Measurements from ENCODE around the gene CPA5. TPM values are rescaled to one million over a fixed set of nuclear protein-coding genes. Genes with fewer than 3 reads are reported as not detected.

The CPA5 gene
- total RNA-seq, 2 donors from 2014 or later, result not detected

DNA sequence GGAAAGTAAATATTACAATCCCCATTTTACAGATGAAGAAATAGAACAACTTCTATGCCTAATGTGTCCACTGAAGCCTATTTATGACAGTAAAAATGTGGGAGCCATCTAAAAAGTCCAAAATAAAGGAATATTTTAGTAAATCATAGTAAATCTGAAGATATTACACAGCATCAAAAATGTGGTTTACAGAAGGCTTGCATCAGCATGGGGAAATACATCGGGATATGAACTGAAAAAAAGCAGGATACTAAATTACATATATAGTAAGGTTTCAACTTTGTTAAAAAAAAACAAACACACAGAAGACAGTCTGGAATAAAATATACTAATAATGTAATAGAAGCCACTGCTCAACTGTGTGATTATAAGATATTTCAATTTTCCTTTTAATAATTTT lies 56.5 kb downstream of the CPA5 start:
- DNase-seq (no peak), ATAC-seq (no peak)
- Histone ChIP-seq H3K27me3 (no peaks in the 10 kb centered on the region), H3K36me3 (replicated peaks in 1 of 2; ENCODE audit: insufficient read depth in 1 of 2, low read depth in 2 of 2) (no peaks in the 10 kb centered on the region), H3K4me1 (no peaks in the 10 kb centered on the region), H3K27ac (no peak overlapping the region), H3K4me3 (no peak overlapping the region), H3K9me3 (no peaks in the 10 kb centered on the region)
- TF ChIP-seq POLR2A (IDR thresholded peaks at IDR 0.05) (no peak), CTCF (IDR thresholded peaks at IDR 0.05) (no peak)
- intact Hi-C loops (cut with DNase I), result no loop called here
- 97 to 98% methylated on average over 1 of the region's 1 CpG for WGBS, 2 donors

DNA sequence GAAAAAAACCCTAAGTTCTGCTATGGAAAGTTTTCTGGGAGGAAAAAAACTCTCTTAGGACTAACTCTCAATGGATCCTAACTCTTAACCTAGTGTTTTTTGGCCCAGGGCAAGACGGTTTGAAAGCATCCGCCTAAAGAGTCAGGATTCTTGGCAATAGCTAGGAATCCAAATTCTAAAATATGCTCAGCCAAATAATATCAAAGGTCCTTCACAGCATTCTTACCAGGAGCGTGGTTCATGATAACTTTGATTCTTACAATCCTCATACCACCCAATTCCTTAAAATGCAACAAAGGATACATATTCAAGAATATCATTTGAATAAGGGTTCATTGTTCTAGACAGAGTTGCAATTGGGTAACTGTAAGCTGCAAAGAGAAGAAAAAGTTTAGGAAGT lies 57.0 kb downstream of the CPA5 start:
- 90 to 91% methylated on average over 3 of the region's 3 CpGs for WGBS, 2 donors
- Histone ChIP-seq H3K4me3 (no peak overlapping the region), H3K4me1 (no peaks in the 10 kb centered on the region), H3K27ac (no peak overlapping the region), H3K9me3 (no peaks in the 10 kb centered on the region), H3K27me3 (no peaks in the 10 kb centered on the region), H3K36me3 (replicated peaks in 1 of 2; ENCODE audit: insufficient read depth in 1 of 2, low read depth in 2 of 2) (no peaks in the 10 kb centered on the region)
- DNase-seq (no peak), ATAC-seq (no peak)
- intact Hi-C loops (cut with DNase I), result no loop called here
- TF ChIP-seq POLR2A (IDR thresholded peaks at IDR 0.05) (no peak), CTCF (IDR thresholded peaks at IDR 0.05) (no peak)

DNA sequence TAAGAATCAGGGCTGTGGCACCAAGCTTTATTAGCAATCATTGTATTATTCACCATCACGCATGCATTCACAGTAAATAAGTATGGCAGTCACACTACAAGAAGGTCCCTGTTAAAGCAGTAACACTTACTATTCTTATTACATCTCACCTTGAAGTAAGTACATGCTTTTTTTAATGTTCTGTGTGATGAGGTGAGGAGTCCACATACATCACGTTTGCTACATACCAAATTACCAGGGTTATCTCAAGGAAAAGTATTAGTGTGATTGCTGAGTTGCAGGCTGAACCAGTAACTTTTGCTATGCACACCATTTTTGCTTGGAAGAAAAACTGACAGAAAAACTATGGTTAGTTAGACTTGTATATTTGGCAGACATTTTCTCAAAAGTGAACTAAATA lies 60.4 kb downstream of the CPA5 start:
- no peak for TF ChIP-seq CTCF (IDR thresholded peaks at IDR 0.05)
- TF ChIP-seq POLR2A (IDR thresholded peaks at IDR 0.05), result no peak
- Histone ChIP-seq H3K4me1 (no peaks in the 10 kb centered on the region), H3K27me3 (no peaks in the 10 kb centered on the region), H3K9me3 (no peaks in the 10 kb centered on the region), H3K27ac (no peak overlapping the region), H3K36me3 (replicated peaks in 1 of 2; ENCODE audit: insufficient read depth in 1 of 2, low read depth in 2 of 2) (no peaks in the 10 kb centered on the region), H3K4me3 (no peak overlapping the region)
- 77 to 78% methylated on average over 2 of the region's 2 CpGs for WGBS, 2 donors
- intact Hi-C loops (cut with DNase I), result no loop called here
- ATAC-seq (no peak), DNase-seq (no peak)

- ATAC-seq, result no peak
- H3K27ac ChIP-seq, result no peak overlapping the region
- intact Hi-C loops (cut with DNase I), result no loop called here
These were observed 64.6 kb downstream of the CPA5 start for GRCh38 chr7:130409067-130409711.

More at GRCh38 chr7:130409067-130409711, 64.6 kb downstream of the CPA5 start:
- Histone ChIP-seq H3K9me3 (no peaks in the 10 kb centered on the region), H3K27me3 (no peaks in the 10 kb centered on the region), H3K36me3 (replicated peaks in 1 of 2; ENCODE audit: insufficient read depth in 1 of 2, low read depth in 2 of 2) (no peaks in the 10 kb centered on the region), H3K4me3 (no peak overlapping the region), H3K4me1 (no peaks in the 10 kb centered on the region)
- TF ChIP-seq CTCF (IDR thresholded peaks at IDR 0.05) (no peak), POLR2A (IDR thresholded peaks at IDR 0.05) (no peak)
- WGBS, 2 donors, result 76 to 78% methylated on average over 3 of the region's 3 CpGs
- DNase-seq, result no peak

All from body of pancreas (tissue), 4 donors.